PC-9 (cell line): Measurements from ENCODE around the gene LMNTD2.

Experiments used
- CTCF ChIP-seq: fragments of 200-600 bp; sonication (generic); conservative IDR thresholded peaks from 2 replicates; pipeline ENCODE4 v1.6.1; 2017; ENCODE audit warnings: mixed run types, antibody characterized with exemption, mild to moderate bottlenecking, moderate library complexity
- EZH2 ChIP-seq: fragments of 200-600 bp; sonication (generic); IDR thresholded peaks from 2 replicates; pipeline ENCODE4 v1.8.0; 2017; ENCODE audit warnings: antibody characterized with exemption, low read depth

- TF ChIP-seq CTCF = no peak
- no peak for TF ChIP-seq EZH2
Measured at GRCh38 chr11:567011-567628, 6.6 kb upstream of the LMNTD2 start.
